ENCODE measurements around the gene PGM2L1.

GRCh38 chr11:74412733-74413359 lies 14.6 kb upstream of the PGM2L1 start:
- TF ChIP-seq CTCF (IDR thresholded peaks at IDR 0.05) = no peak
- TF ChIP-seq POLR2A (IDR thresholded peaks at IDR 0.05) = no peak
